Measurements from ENCODE around the gene TMEM106C. TPM values are rescaled to one million over a fixed set of nuclear protein-coding genes. Genes with fewer than 3 reads are reported as not detected.

Gene TMEM106C
- total and polyA plus RNA-seq, 9 of the 15 experiments (the other 6 are each of a cell fraction or from before 2014, with no cell fraction given) = 37.6 to 183 (median 57.2) TPM

GRCh38 chr12:48008349-48008748 lies 45.0 kb downstream of the TMEM106C start:
- no peak for DNase-seq (ENCODE audit: extremely low read depth in 1 of 4, low spot score in 3 of 4)
- no peak for FAIRE-seq
- Histone ChIP-seq H3K9ac (ENCODE audit: insufficient read depth in 1 of 2, low read depth in 2 of 2, low read length in 2 of 2) (no peak overlapping the region), H4K20me1 (replicated peaks; ENCODE audit: control insufficient read depth, insufficient read depth, low read length) (no peaks in the 10 kb centered on the region), H3K79me2 (ENCODE audit: control insufficient read depth, insufficient read depth, low read length) (no peaks in the 10 kb centered on the region), H3K4me2 (ENCODE audit: insufficient read depth, low read length) (no peak overlapping the region), H3K4me3 (no peak overlapping the region), H3K27ac (ENCODE audit: extremely low read depth, low read depth, low read length) (no peak overlapping the region), H3K9me3 (replicated peaks; ENCODE audit: control insufficient read depth, insufficient read depth, low read depth, low read length) (no peaks in the 10 kb centered on the region), H3K4me1 (replicated peaks in 1 of 2; ENCODE audit: control insufficient read depth in 2 of 2, insufficient read depth in 2 of 2, low read length in 2 of 2) (peaks cover 0 to 15% of the 10 kb centered on the region in 2 experiments; a peak in 1 of 5 replicates), H3K27me3 (ENCODE audit: control insufficient read depth in 2 of 2, insufficient read depth in 2 of 2, low read length in 2 of 2) (peaks cover 56 to 60% of the 10 kb centered on the region in 2 experiments), H3K9me1 (ENCODE audit: control insufficient read depth, insufficient read depth, low read length) (no peaks in the 10 kb centered on the region), H2AFZ (ENCODE audit: low read depth, low read length) (no peak overlapping the region), H3K36me3 (ENCODE audit: control insufficient read depth, insufficient read depth, low read length) (no peaks in the 10 kb centered on the region)
- ATAC-seq = no peak
- in situ Hi-C loops (cut with MboI) = no loop called here
- CTCF ChIA-PET (ENCODE audit: low intra/inter-chr PET ratio) = no interaction called here
- intact Hi-C loops (cut with micrococcal nuclease) = no loop called here
- WGBS (ENCODE audit: insufficient coverage, low coverage, missing lambda C conversion rate) = 0% methylated on average over 2 of the region's 2 CpGs
- BruUV-seq (replicated peaks) = no TSS peak
- POLR2A ChIA-PET = no interaction called here
- TF ChIP-seq GATAD2A (IDR thresholded peaks at IDR 0.05) = no peak
- no peak for TF ChIP-seq USF2 (CRISPR knock-in tag; IDR thresholded peaks at IDR 0.05)
- no peak for TF ChIP-seq POLR3G (IDR thresholded peaks at IDR 0.05; ENCODE audit: extremely low read depth, insufficient read length, insufficient replicate concordance)
- no peak for TF ChIP-seq ZNF444 (CRISPR knock-in tag; IDR thresholded peaks at IDR 0.05)
- TF ChIP-seq CCAR2 (IDR thresholded peaks at IDR 0.05; ENCODE audit: low read depth, low read length) = no peak
- TF ChIP-seq WHSC1 (IDR thresholded peaks at IDR 0.05; ENCODE audit: low read length) = no peak
- TF ChIP-seq ZBTB43 (CRISPR knock-in tag; IDR thresholded peaks at IDR 0.05) = no peak
